Adrenal gland (tissue), 19 donors: Measurements from ENCODE around the gene SUZ12. TPM values are rescaled to one million over a fixed set of nuclear protein-coding genes. Genes with fewer than 3 reads are reported as not detected.
"Not testable (repeated sequence)": the region's sequence is repeated elsewhere in the genome, so short reads cannot be mapped to it uniquely, and the experiment has no call there.

Source experiments
- DNase-seq, 7 donors: peaks; one replicate each; pipeline ENCODE4 v3.0.0-alpha.2; 2019 to 2020
- H3K27ac ChIP-seq, 5 donors: fragments of 200-600 bp; sonication (generic) in 4 of 5; 1 replicate in 3 of 5; 2 replicates in 2 of 5; pipeline versions ENCODE4 v1.5.1 to v1.8.0; 2016 to 2020; ENCODE audit warnings: mild to moderate bottlenecking in 1 of 5
- H3K27me3 ChIP-seq: fragments of 200-600 bp; 2 replicates; pipeline ENCODE4 v1.8.0; 2021
- H3K36me3 ChIP-seq, 2 donors: fragments of 200-600 bp; replicated peaks in 1 of 2; 1 replicate in 1 of 2; 2 replicates in 1 of 2; pipeline versions ENCODE4 v1.5.1 to v1.8.0; 2018 to 2022
- H3K4me1 ChIP-seq, 2 donors: fragments of 200-600 bp; replicated peaks in 1 of 2; 1 replicate in 1 of 2; 2 replicates in 1 of 2; pipeline versions ENCODE4 v1.5.1 to v1.8.0; 2018 to 2021
- H3K4me3 ChIP-seq, 4 donors: fragments of 200-600 bp; sonication (generic) in 3 of 4; one replicate each; pipeline ENCODE4 v1.5.1; 2016 to 2018
- H3K9me3 ChIP-seq, 3 donors: fragments of 200-600 bp; sonication (generic) in 1 of 3; replicated peaks in 1 of 3; 1 replicate in 2 of 3; 2 replicates in 1 of 3; pipeline versions ENCODE4 v1.5.1 to v1.8.0; 2016 to 2021
- CTCF ChIP-seq, 6 experiments: fragments of 450-650 bp in 4 of 6; fragments of 200-600 bp in 2 of 6; sonication (generic) in 1 of 6; IDR thresholded peaks; 1 replicate in 5 of 6; 2 replicates in 1 of 6; pipeline versions ENCODE4 v1.5.1 to v1.8.0; 2016 to 2021; ENCODE audit warnings: antibody characterized with exemption in 6 of 6, mild to moderate bottlenecking in 2 of 6, moderate library complexity in 1 of 6
- POLR2A ChIP-seq, 2 donors: fragments of 450-650 bp; IDR thresholded peaks; one replicate each; pipeline ENCODE4 v1.6.1; 2017; ENCODE audit warnings: antibody characterized with exemption in 2 of 2, mild to moderate bottlenecking in 2 of 2, moderate library complexity in 1 of 2
- WGBS, 4 donors: extraction: QIAGEN DNeasy Blood & Tissue Kit in 2 of 4; methylation state at CpG; one replicate each; pipeline versions ENCODE4 v1.1.5 to v1.1.7; 2013 to 2017; 5-methylcytosine and 5-hydroxymethylcytosine counted together
- intact Hi-C, 2 donors: fragments of 100-400 bp; cut with DNase I; formaldehyde crosslinking; loops; one replicate each; pipeline versions ENCODE4 v1.14.1 to v1.15.0; 2022 to 2023
- long read RNA-seq, 10 donors: library from polyadenylated mRNA in 3 of 10; unstranded in 2 of 10; stranded (forward) in 1 of 10; transcript quantifications; one replicate each; pipeline ENCODE4 v2.0.0 and lab custom pipeline, GENCODE V29; 2021 to 2026
- polyA plus RNA-seq, 3 donors: library from polyadenylated mRNA; stranded (reverse); fragments of 200-250 nt in 2 of 3; fragments of 350-450 nt in 1 of 3; fragmentation: Illumina TruSeq in 1 of 3; extraction: RNeasy Lipid Tissue Mini Kit (QIAGEN cat#74804) in 1 of 3; gene quantifications; one replicate each; pipeline ENCODE4 v1.2.3, GENCODE V29; 2013 to 2014
- total RNA-seq, 9 donors: library from RNA; depleted of rRNA in 4 of 9; stranded (reverse); fragments of >200 nt in 4 of 9; fragments of 120-200 nt in 1 of 9; fragmentation: NEBNext Ultra II Directional in 1 of 9; extraction: Animal tissue kit (Norgen Biotek cat#: 25700) in 1 of 9; gene quantifications; one replicate each; pipeline versions ENCODE4 v1.1.0 to v1.2.4, GENCODE V29; 2013 to 2023
- donor health status: healthy with polysubstance abuse.
- donor health status: Bipolar disorder and iron deficiency.
- donor health status: DM: yes; HTN: yes; CAD: no.
- donor health status: DM: no; HTN: no; CAD: no.
- donor health status: DM: no; HTN: no; CAD: no.
- donor health status: DM: yes; HTN: yes; CAD: no.

The SUZ12 gene
- total RNA-seq (10 to 100 TPM; 10.3 to 24.1 (median 20.0) TPM), polyA plus RNA-seq (10 to 100 TPM in 2 of 3 donors, 1 to 10 TPM in 1; 8.7 to 27.1 (median 15.8) TPM)
- long read RNA-seq, donor 1, full-length matches to known transcripts = 5 of 17 reads
- long read RNA-seq, donor 1, partial matches to known transcripts = 12 of 17 reads
- long read RNA-seq, donor 1, other reads (novel, unspliced or antisense) = 0 of 17 reads
- long read RNA-seq, donor 2, full-length matches to known transcripts = 6 of 19 reads
- long read RNA-seq, donor 2, partial matches to known transcripts = 13 of 19 reads
- long read RNA-seq, donor 2, other reads (novel, unspliced or antisense) = 0 of 19 reads
- long read RNA-seq, donor 3, full-length matches to known transcripts = 5 of 5 reads
- long read RNA-seq, donor 3, partial matches to known transcripts = 0 of 5 reads
- long read RNA-seq, donor 3, other reads (novel, unspliced or antisense) = 0 of 5 reads
- long read RNA-seq, donor 4, partial matches to known transcripts = 4 of 5 reads
- long read RNA-seq, donor 4, other reads (novel, unspliced or antisense) = 1 of 5 reads
- long read RNA-seq, donor 5, full-length matches to known transcripts = 56 of 62 reads
- long read RNA-seq, donor 5, partial matches to known transcripts = 0 of 62 reads
- long read RNA-seq, donor 5, other reads (novel, unspliced or antisense) = 6 of 62 reads
- long read RNA-seq, donor 6, partial matches to known transcripts = 1 of 2 reads
- long read RNA-seq, donor 6, other reads (novel, unspliced or antisense) = 1 of 2 reads
- long read RNA-seq, donor 7, full-length matches to known transcripts = 1 of 1 reads
- long read RNA-seq, donor 7, partial matches to known transcripts = 0 of 1 reads
- long read RNA-seq, donor 7, other reads (novel, unspliced or antisense) = 0 of 1 reads
- long read RNA-seq, donor 8, full-length matches to known transcripts = 8 of 8 reads
- long read RNA-seq, donor 8, partial matches to known transcripts = 0 of 8 reads
- long read RNA-seq, donor 8, other reads (novel, unspliced or antisense) = 0 of 8 reads
- long read RNA-seq, donor 9, full-length matches to known transcripts = 4 of 4 reads
- long read RNA-seq, donor 9, partial matches to known transcripts = 0 of 4 reads
- long read RNA-seq, donor 9, other reads (novel, unspliced or antisense) = 0 of 4 reads
- long read RNA-seq, donor 10, full-length matches to known transcripts = 4 of 18 reads
- long read RNA-seq, donor 10, partial matches to known transcripts = 14 of 18 reads
- long read RNA-seq, donor 10, other reads (novel, unspliced or antisense) = 0 of 18 reads

GRCh38 chr17:31936615-31937609 lies at the start of gene SUZ12:
Gene SUZ12 (plus strand): TSS chr17:31937007. CDS start chr17:31937247, 240 bp downstream.
- 0 to 1% (median 0%) methylated on average over 26 to 89 of the region's 93 CpGs for WGBS, 4 donors
- H3K27me3 ChIP-seq, intact Hi-C loops, H3K9me3 ChIP-seq, H3K36me3 ChIP-seq: not testable (repeated sequence)
- DNase-seq = peak; percentile 75 to 89 (median 85)
- H3K4me1 ChIP-seq = peaks cover 10 to 17% of the 10 kb centered on the region in 2 donors
- H3K27ac ChIP-seq = peak within 1 kb of the TSS in 4 of 5 donors; percentile 81 to 88 (median 84)
- peak in 1 of 2 donors; percentile 61 for TF ChIP-seq POLR2A (IDR thresholded peaks at IDR 0.05)
- TF ChIP-seq CTCF (IDR thresholded peaks at IDR 0.05) = peak in 1 of 6 experiments; percentile 4
- H3K4me3 ChIP-seq = peak within 1 kb of the TSS; percentile 69 to 98 (median 80)

- WGBS, 4 donors = 78 to 90% (median 83%) methylated on average over 4 of the region's 4 CpGs
- TF ChIP-seq POLR2A (IDR thresholded peaks at IDR 0.05) (no peak), CTCF (IDR thresholded peaks at IDR 0.05) (no peak)
- H3K27me3 ChIP-seq = no peaks in the 10 kb centered on the region
- no peaks in the 10 kb centered on the region for H3K4me1 ChIP-seq
- peak in 2 of 7 donors; percentile 11 to 50 for DNase-seq
- intact Hi-C loops = no loop called here
- H3K9me3 ChIP-seq = no peaks in the 10 kb centered on the region
- no peak overlapping the region for H3K27ac ChIP-seq
- H3K4me3 ChIP-seq = no peak overlapping the region
- peaks cover 0 to 94% of the 10 kb centered on the region in 2 donors for H3K36me3 ChIP-seq
These were observed 48.7 kb upstream of the SUZ12 start for GRCh38 chr17:31888124-31888523.

GRCh38 chr17:31900877-31901276 lies 35.9 kb upstream of the SUZ12 start:
- Histone ChIP-seq H3K36me3 (peaks cover 0 to 36% of the 10 kb centered on the region in 2 donors), H3K27ac (peak overlapping the region in 2 of 5 donors; percentile 46 to 83), H3K9me3 (no peaks in the 10 kb centered on the region), H3K4me1 (peaks cover 0 to 10% of the 10 kb centered on the region in 2 donors), H3K27me3 (no peaks in the 10 kb centered on the region), H3K4me3 (peak overlapping the region in 3 of 4 donors; percentile 7 to 65 (median 48))
- TF ChIP-seq CTCF (IDR thresholded peaks at IDR 0.05) (no peak), POLR2A (IDR thresholded peaks at IDR 0.05) (no peak)
- intact Hi-C loops = no loop called here
- WGBS, 4 donors = 7 to 9% (median 8%) methylated on average over 5 of the region's 5 CpGs
- no peak for DNase-seq
